Esophagus muscularis mucosa (tissue), 4 donors: ENCODE measurements around the gene USP47. TPM values are rescaled to one million over a fixed set of nuclear protein-coding genes. Genes with fewer than 3 reads are reported as not detected.

Experiments used
- DNase-seq: peaks from one replicate; pipeline ENCODE4 v3.0.0-alpha.2; 2017; ENCODE audit errors: extremely low spot score
- H3K27ac ChIP-seq, 4 donors: fragments of 200-600 bp; sonication (generic); replicated peaks in 1 of 4; 1 replicate in 3 of 4; 2 replicates in 1 of 4; pipeline ENCODE4 v1.5.1; 2016 to 2019; ENCODE audit warnings: mild to moderate bottlenecking in 1 of 4
- H3K27me3 ChIP-seq, 4 donors: fragments of 200-600 bp; sonication (generic); one replicate each; pipeline versions ENCODE4 v1.5.1 to v1.6.0; 2016 to 2019
- H3K36me3 ChIP-seq, 4 donors: fragments of 200-600 bp; sonication (generic); one replicate each; pipeline ENCODE4 v1.5.1; 2016 to 2019
- H3K4me1 ChIP-seq, 4 donors: fragments of 200-600 bp; sonication (generic); one replicate each; pipeline ENCODE4 v1.5.1; 2016 to 2019
- H3K4me3 ChIP-seq, 4 donors: fragments of 200-600 bp; sonication (generic); 1 replicate in 2 of 4; 2 replicates in 2 of 4; pipeline ENCODE4 v1.5.1; 2016 to 2019; ENCODE audit warnings: mild to moderate bottlenecking in 4 of 4, moderate library complexity in 1 of 4
- H3K9me3 ChIP-seq, 4 donors: fragments of 200-600 bp; sonication (generic); 1 replicate in 3 of 4; 2 replicates in 1 of 4; pipeline ENCODE4 v1.5.1; 2016 to 2019
- CTCF ChIP-seq, 3 experiments: fragments of 200-600 bp in 2 of 3; fragments of 450-650 bp in 1 of 3; sonication (generic) in 2 of 3; IDR thresholded peaks; one replicate each; pipeline ENCODE4 v1.5.1; 2017 to 2019; ENCODE audit warnings: antibody characterized with exemption in 3 of 3, mild to moderate bottlenecking in 2 of 3, moderate library complexity in 1 of 3
- EP300 ChIP-seq: sonication (generic); formaldehyde crosslinking; IDR thresholded peaks from one replicate; pipeline ENCODE4 v1.6.1; 2017; ENCODE audit warnings: antibody characterized with exemption
- POLR2A ChIP-seq: fragments of 450-650 bp; IDR thresholded peaks from one replicate; pipeline ENCODE4 v1.6.1; 2017; ENCODE audit warnings: antibody characterized with exemption, moderate library complexity, mild to moderate bottlenecking, low read depth
- POLR2AphosphoS5 ChIP-seq, 2 donors: sonication (generic); formaldehyde crosslinking; IDR thresholded peaks; one replicate each; pipeline ENCODE4 v1.6.1; 2017; ENCODE audit warnings: antibody characterized with exemption in 2 of 2
- WGBS: methylation state at CpG from one replicate; pipeline ENCODE4 v1.1.5; 2018; 5-methylcytosine and 5-hydroxymethylcytosine counted together
- intact Hi-C: fragments of 100-400 bp; cut with DNase I; formaldehyde crosslinking; loops from one replicate; pipeline ENCODE4 v1.15.1; 2023
- total RNA-seq, 4 donors: library from RNA; depleted of rRNA; stranded (reverse); fragments of >200 nt; gene quantifications; one replicate each; pipeline versions ENCODE4 v1.1.0 to v1.2.1, GENCODE V29; 2016

Gene USP47
- total RNA-seq, 4 donors from 2014 or later = 86.2 to 112 (median 96.5) TPM

GRCh38 chr11:11843642-11844041 lies 1.9 kb downstream of the USP47 start:
- WGBS = 4% methylated on average over 2 of the region's 2 CpGs
- Histone ChIP-seq H3K9me3 (no peaks in the 10 kb centered on the region), H3K4me1 (peaks cover 40 to 61% (median 56%) of the 10 kb centered on the region in 4 donors), H3K36me3 (no peaks in the 10 kb centered on the region), H3K27ac (peak overlapping the region; percentile 96 to 99 (median 98)), H3K4me3 (peak overlapping the region; percentile 81 to 90 (median 83)), H3K27me3 (no peaks in the 10 kb centered on the region)
- no peak for DNase-seq
- intact Hi-C loops = loop anchor here (10.0 kb wide), 1 partner anchor 61 kb away; no protein-coding TSS in a partner anchor
- TF ChIP-seq POLR2A (no peak), POLR2AphosphoS5 (IDR thresholded peaks at IDR 0.05) (no peak), EP300 (no peak), CTCF (IDR thresholded peaks at IDR 0.05) (no peak)

GRCh38 chr11:11844272-11844671 lies 2.5 kb downstream of the USP47 start:
- Histone ChIP-seq H3K27me3 (no peaks in the 10 kb centered on the region), H3K9me3 (no peaks in the 10 kb centered on the region), H3K27ac (peak overlapping the region; percentile 96 to 99 (median 98)), H3K4me3 (peak overlapping the region; percentile 81 to 90 (median 83)), H3K4me1 (peaks cover 46 to 68% (median 62%) of the 10 kb centered on the region in 4 donors), H3K36me3 (no peaks in the 10 kb centered on the region)
- intact Hi-C loops = loop anchor here (10.0 kb wide), 1 partner anchor 61 kb away; no protein-coding TSS in a partner anchor
- no peak for DNase-seq
- 38% methylated on average over 1 of the region's 1 CpG for WGBS
- TF ChIP-seq CTCF (IDR thresholded peaks at IDR 0.05) (no peak), EP300 (no peak), POLR2AphosphoS5 (IDR thresholded peaks at IDR 0.05) (no peak)

GRCh38 chr11:11845071-11845470 lies 3.3 kb downstream of the USP47 start:
- H3K4me1 ChIP-seq = peaks cover 54 to 76% (median 70%) of the 10 kb centered on the region in 4 donors

GRCh38 chr11:11845551-11845950 lies 3.8 kb downstream of the USP47 start:
- no peak for DNase-seq
- H3K4me3 ChIP-seq = no peak overlapping the region
- H3K4me1 ChIP-seq = peaks cover 59 to 78% (median 75%) of the 10 kb centered on the region in 4 donors
- no peaks in the 10 kb centered on the region for H3K36me3 ChIP-seq
- no peaks in the 10 kb centered on the region for H3K9me3 ChIP-seq
- no peak for TF ChIP-seq CTCF (IDR thresholded peaks at IDR 0.05)
- H3K27me3 ChIP-seq = no peaks in the 10 kb centered on the region
- intact Hi-C loops = loop anchor here (10.0 kb wide), 1 partner anchor 59 kb away; no protein-coding TSS in a partner anchor
- H3K27ac ChIP-seq = peak overlapping the region; percentile 96 to 99 (median 98)
- 38% methylated on average over 1 of the region's 1 CpG for WGBS

More at GRCh38 chr11:11845071-11845470, 3.3 kb downstream of the USP47 start:
- H3K36me3 ChIP-seq = no peaks in the 10 kb centered on the region
- H3K9me3 ChIP-seq = no peaks in the 10 kb centered on the region
- DNase-seq = no peak
- TF ChIP-seq POLR2A (no peak), CTCF (IDR thresholded peaks at IDR 0.05) (no peak), POLR2AphosphoS5 (IDR thresholded peaks at IDR 0.05) (no peak), EP300 (no peak)
- no peak overlapping the region for H3K4me3 ChIP-seq
- intact Hi-C loops = loop anchor here (10.0 kb wide), 1 partner anchor 60 kb away; no protein-coding TSS in a partner anchor
- no peaks in the 10 kb centered on the region for H3K27me3 ChIP-seq
- H3K27ac ChIP-seq = peak overlapping the region; percentile 96 to 99 (median 98)

- TF ChIP-seq POLR2AphosphoS5 (IDR thresholded peaks at IDR 0.05) (no peak), POLR2A (no peak), EP300 (no peak)
- intact Hi-C loops = loop anchor here (10.0 kb wide), 1 partner anchor 58 kb away; no protein-coding TSS in a partner anchor
Observed at GRCh38 chr11:11847082-11847481, 5.3 kb downstream of the USP47 start.

More at GRCh38 chr11:11847082-11847481, 5.3 kb downstream of the USP47 start:
- no peaks in the 10 kb centered on the region for H3K9me3 ChIP-seq
- H3K4me3 ChIP-seq = no peak overlapping the region
- peaks cover 63 to 83% (median 78%) of the 10 kb centered on the region in 4 donors for H3K4me1 ChIP-seq
- WGBS = 91% methylated on average over 2 of the region's 2 CpGs
- no peak for DNase-seq
- no peaks in the 10 kb centered on the region for H3K36me3 ChIP-seq
- peak overlapping the region; percentile 16 to 99 (median 97) for H3K27ac ChIP-seq
- H3K27me3 ChIP-seq = no peaks in the 10 kb centered on the region
